NB4 (cell line): ENCODE data around the gene KPTN.

Experiments
- DNase-seq: peaks from one replicate; pipeline ENCODE4 v3.0.0; 2010; ENCODE audit warnings: low read depth
- H3K4me3 ChIP-seq: one replicate; pipeline ENCODE4 v1.5.1; 2011; ENCODE audit warnings: mild to moderate bottlenecking, low read depth, low read length, moderate library complexity
- CTCF ChIP-seq: IDR thresholded peaks from one replicate; pipeline ENCODE4 v1.5.1; 2012; ENCODE audit warnings: low read depth, low read length
- MAX ChIP-seq: IDR thresholded peaks from 2 replicates; pipeline ENCODE4 v1.6.1; 2011; ENCODE audit warnings: low read depth, low read length
- MYC ChIP-seq: IDR thresholded peaks from 2 replicates; pipeline ENCODE4 v1.6.1; 2011; ENCODE audit warnings: low read depth, low read length
- POLR2A ChIP-seq: IDR thresholded peaks from 2 replicates; pipeline ENCODE4 v1.6.1; 2011; ENCODE audit warnings: mild to moderate bottlenecking; ENCODE audit not compliant: insufficient read length; ENCODE audit errors: extremely low read depth

The KPTN gene

GRCh38 chr19:47480658-47481057 is 3.4 kb downstream of the KPTN start:
- no peak overlapping the region for H3K4me3 ChIP-seq
- no peak for TF ChIP-seq CTCF
- TF ChIP-seq MYC = no peak
- TF ChIP-seq MAX = no peak
- no peak for TF ChIP-seq POLR2A
- DNase-seq = no peak

- TF ChIP-seq CTCF (no peak), MAX (no peak), MYC (no peak), POLR2A (no peak)
- no peak for DNase-seq
These were observed 4.1 kb downstream of the KPTN start for GRCh38 chr19:47479701-47480503.

GRCh38 chr19:47476438-47476972 is 7.5 kb downstream of the KPTN start:
- H3K4me3 ChIP-seq = no peak overlapping the region
- no peak for TF ChIP-seq POLR2A
- TF ChIP-seq MYC = no peak
- TF ChIP-seq CTCF = no peak
- no peak for TF ChIP-seq MAX
- DNase-seq = no peak

More at GRCh38 chr19:47479701-47480503, 4.1 kb downstream of the KPTN start:
- no peak overlapping the region for H3K4me3 ChIP-seq

GRCh38 chr19:47475465-47475864 is 8.6 kb downstream of the KPTN start:
- no peak for DNase-seq
- H3K4me3 ChIP-seq = no peak overlapping the region
- no peak for TF ChIP-seq MYC
- no peak for TF ChIP-seq CTCF
- TF ChIP-seq POLR2A = no peak

GRCh38 chr19:47473336-47473735 is 10.7 kb downstream of the KPTN start:
- H3K4me3 ChIP-seq = no peak overlapping the region
- no peak for DNase-seq
- TF ChIP-seq MAX (no peak), CTCF (no peak), MYC (no peak), POLR2A (no peak)
